Stimulated activated CD8-positive, alpha-beta memory T cell treated with anti-CD3 and anti-CD28 coated beads, Interleukin-7, amount 100 ng/mL, for 4 hours (primary cell): Measurements from ENCODE around the gene GSTA1.
"Not testable (repeated sequence)": the region's sequence is repeated elsewhere in the genome, so short reads cannot be mapped to it uniquely, and the experiment has no call there.

Experiments used
- DNase-seq, 2 donors: peaks; one replicate each; pipeline ENCODE4 v3.0.0-alpha.2; 2020; ENCODE audit warnings: low read depth in 2 of 2

The GSTA1 gene

DNA sequence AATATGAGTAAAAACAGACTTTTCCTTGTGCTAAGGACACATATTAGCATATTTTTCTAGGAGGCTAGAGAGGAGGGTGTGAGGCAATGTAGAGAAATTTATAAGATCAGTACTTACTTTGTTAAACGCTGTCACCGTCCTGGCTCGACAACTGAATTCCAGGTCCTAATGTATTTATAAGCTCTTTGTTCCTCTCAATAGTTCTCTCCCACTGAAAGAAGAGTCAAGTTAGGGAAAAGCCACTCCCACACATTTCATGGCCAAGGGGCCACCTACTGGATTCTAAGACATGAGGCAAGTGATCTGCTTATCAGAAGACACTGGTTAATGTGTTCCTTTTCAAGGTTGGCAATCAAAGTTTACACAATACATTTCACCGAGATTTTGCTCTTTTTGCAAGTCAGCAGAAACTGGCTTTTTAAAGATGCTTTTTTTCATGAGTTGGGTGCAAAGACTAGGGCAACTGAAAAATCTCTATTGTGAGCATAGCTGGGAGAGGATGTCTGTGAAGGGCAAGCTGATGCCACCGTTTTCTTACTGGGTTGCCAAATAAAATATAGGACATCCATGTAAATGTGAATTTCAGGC, at the start of gene GSTA1:
Gene GSTA1, minus strand, starts transcription at position 149 of the 588 bp plus-strand sequence. CDS start 4,549 bp downstream, outside the sequence.
- DNase-seq: not testable (repeated sequence)

DNA sequence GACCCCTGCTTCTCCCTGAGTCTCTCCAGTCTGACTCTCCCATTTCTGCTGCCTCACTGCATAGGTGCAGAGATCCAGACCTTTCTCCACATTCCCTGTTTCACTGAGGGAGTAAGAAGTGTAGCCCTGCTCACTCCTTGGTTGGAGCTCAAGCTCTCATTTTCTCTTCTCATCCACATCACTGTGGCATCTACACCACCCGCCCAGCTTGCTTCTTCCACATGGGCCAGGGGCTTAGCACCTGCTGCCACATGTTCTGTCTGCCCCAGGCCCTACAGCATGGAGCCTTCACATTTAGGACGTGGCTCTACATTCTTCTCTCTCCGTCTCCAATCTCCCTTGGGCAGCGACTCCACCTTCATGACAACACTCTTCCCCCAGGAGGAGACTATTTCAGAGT, 45.5 kb upstream of the GSTA1 start:
- no peak for DNase-seq

GRCh38 chr6:52846002-52846401, 42.4 kb upstream of the GSTA1 start:
- DNase-seq: no peak

DNA sequence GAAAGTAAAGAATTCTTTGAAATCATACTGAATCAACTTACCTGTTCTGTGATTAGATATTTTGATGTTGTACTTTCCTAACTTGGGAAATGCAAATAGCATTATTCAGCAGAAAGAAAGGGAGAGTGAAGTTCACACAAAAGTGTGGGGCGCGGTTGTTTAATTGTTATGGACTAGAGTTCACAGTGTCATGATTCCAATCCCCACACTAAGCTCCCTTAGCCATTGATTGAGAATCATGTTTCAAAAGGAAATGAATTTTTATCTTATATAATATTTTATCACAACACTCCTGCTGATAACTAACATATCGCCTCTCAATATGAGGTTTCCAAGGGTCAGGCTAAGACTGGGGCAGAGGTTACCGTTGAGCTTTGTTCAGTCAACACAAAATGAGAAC, 40.0 kb upstream of the GSTA1 start:
- DNase-seq: no peak

GRCh38 chr6:52840763-52841585, 37.4 kb upstream of the GSTA1 start, which contains the start of gene GSTA5:
TSS of gene GSTA5 (minus strand) at chr6:52840813.
- no peak for DNase-seq

GRCh38 chr6:52839124-52840055, 35.8 kb upstream of the GSTA1 start:
- DNase-seq: peak; percentile 7 to 12

DNA sequence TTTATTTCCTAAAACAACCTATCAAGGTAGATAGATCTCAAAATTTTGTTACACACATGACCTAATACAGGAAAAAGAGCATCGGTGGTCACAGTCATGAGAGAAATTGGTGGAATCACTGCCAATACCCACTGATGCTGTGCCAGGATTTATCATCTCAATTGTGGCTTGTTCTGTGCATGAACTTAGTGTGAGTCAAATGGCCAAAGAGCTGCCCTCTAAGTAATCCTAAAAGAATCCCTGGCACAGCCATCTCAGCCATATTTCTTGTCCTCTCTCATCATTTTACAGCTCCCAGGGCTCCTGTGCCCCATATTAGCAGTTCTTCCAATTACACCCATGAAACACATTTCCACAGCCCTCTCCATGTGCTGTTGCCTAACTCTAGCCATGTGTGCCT, 30.9 kb upstream of the GSTA1 start:
- DNase-seq: no peak

DNA sequence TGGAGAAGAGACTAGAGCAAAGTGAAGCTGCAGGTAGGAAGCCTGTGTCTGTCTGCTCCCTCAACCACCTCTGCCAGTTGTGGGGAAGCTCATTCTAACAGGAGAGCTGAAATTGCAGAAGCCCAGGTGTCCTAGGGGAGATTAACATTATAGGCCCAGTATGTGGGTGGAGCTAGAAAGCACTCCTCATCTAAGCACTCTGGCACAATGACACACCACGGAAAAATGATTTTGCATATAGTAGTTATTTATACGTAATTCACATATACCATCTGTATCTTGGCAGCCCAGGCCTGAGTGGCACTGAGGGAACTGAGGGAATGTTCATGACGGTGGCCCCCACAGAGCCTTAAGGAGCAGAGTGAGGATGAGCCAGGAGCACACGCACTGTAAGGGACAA, 27.3 kb upstream of the GSTA1 start:
- DNase-seq: not testable (repeated sequence)

GRCh38 chr6:52829046-52829817, 25.6 kb upstream of the GSTA1 start:
- DNase-seq: no peak

GRCh38 chr6:52828621-52829020, 25.0 kb upstream of the GSTA1 start:
- not testable (repeated sequence) for DNase-seq

GRCh38 chr6:52827073-52827783, 23.6 kb upstream of the GSTA1 start:
- DNase-seq: not testable (repeated sequence)

- DNase-seq: no peak
Observed at GRCh38 chr6:52826513-52826912, 22.9 kb upstream of the GSTA1 start.

- not testable (repeated sequence) for DNase-seq
Observed at GRCh38 chr6:52825900-52826459, 22.4 kb upstream of the GSTA1 start.

DNA sequence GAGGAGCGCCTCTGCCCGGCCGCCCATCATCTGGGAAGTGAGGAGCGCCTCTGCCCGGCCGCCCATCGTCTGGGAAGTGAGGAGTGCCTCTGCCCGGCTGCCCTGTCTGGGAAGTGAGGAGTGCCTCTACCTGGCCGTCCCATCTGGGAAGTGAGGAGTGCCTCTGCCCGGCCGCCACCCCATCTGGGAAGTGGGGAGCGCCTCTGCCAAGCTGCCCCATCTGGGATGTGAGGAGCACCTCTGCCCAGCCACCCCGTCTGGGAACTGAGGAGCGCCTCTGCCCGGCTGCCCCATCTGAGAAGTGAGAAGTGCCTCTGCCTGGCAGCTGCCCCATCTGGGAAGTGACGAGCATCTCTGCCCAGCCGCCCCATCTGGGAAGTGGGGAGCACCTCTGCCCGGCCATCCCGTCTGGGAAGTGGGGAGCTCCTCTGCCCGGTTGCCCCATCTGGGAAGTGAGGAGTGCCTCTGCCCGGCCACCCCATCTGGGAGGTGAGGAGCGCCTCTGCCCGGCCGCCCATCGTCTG, 21.7 kb upstream of the GSTA1 start:
- not testable (repeated sequence) for DNase-seq

GRCh38 chr6:52821842-52822241, 18.2 kb upstream of the GSTA1 start:
- no peak for DNase-seq

GRCh38 chr6:52820198-52820597, 16.6 kb upstream of the GSTA1 start:
- no peak for DNase-seq

- DNase-seq: peak; percentile 6 to 9
Observed at GRCh38 chr6:52815167-52816092, 11.8 kb upstream of the GSTA1 start.

- DNase-seq: not testable (repeated sequence)
Observed at GRCh38 chr6:52814545-52814944, 10.9 kb upstream of the GSTA1 start.

GRCh38 chr6:52809777-52810176, 6.2 kb upstream of the GSTA1 start:
- DNase-seq: not testable (repeated sequence)
